K562 (cell line): ENCODE results near the gene MRPS30. TPM values are rescaled to one million over a fixed set of nuclear protein-coding genes. Genes with fewer than 3 reads are reported as not detected.
A peak's percentile ranks its signal among the peaks of the same experiment; 100 is the strongest.

Experiments used
- BRF2 ChIP-seq: IDR thresholded peaks from 3 replicates; pipeline ENCODE4 v1.6.1; 2011; ENCODE audit warnings: borderline replicate concordance, mild to moderate bottlenecking; ENCODE audit not compliant: insufficient read length, insufficient read depth
- C11orf30 ChIP-seq: fragments of 450-650 bp; IDR thresholded peaks from 2 replicates; pipeline ENCODE4 v1.6.1; 2016; ENCODE audit warnings: low read depth, mild to moderate bottlenecking
- CAMTA2 ChIP-seq: fragments of 250-450 bp; sonication (Bioruptor Pico); conservative IDR thresholded peaks from 2 replicates; pipeline ENCODE4 v1.5.1; 2022
- CBX1 ChIP-seq: sonication (generic); IDR thresholded peaks from 2 replicates; pipeline ENCODE4 v1.6.1; 2016; ENCODE audit warnings: antibody characterized with exemption, low read depth, mild to moderate bottlenecking
- CREM ChIP-seq: IDR thresholded peaks from 2 replicates; pipeline ENCODE4 v1.6.1; 2014; ENCODE audit warnings: antibody characterized with exemption, low read depth
- E2F3 ChIP-seq: fragments of 250-450 bp; sonication (Bioruptor Pico); IDR thresholded peaks from 2 replicates; pipeline ENCODE4 v1.4.0; 2020; ENCODE audit warnings: mild to moderate bottlenecking
- ETV5 ChIP-seq: sonication (generic); formaldehyde crosslinking; IDR thresholded peaks from 2 replicates; pipeline ENCODE4 v1.4.0; 2020; ENCODE audit warnings: low read depth, mild to moderate bottlenecking, missing genetic modification reagents
- FOXK2 ChIP-seq, 2 experiments: fragments of 450-650 bp; IDR thresholded peaks in 1 of 2; conservative IDR thresholded peaks in 1 of 2; 2 replicates each; pipeline ENCODE4 v1.6.1; 2016; ENCODE audit warnings: low read depth in 2 of 2, mild to moderate bottlenecking in 1 of 2
- FUS ChIP-seq: fragments of 200-400 bp; formaldehyde crosslinking; optimal IDR thresholded peaks from 2 replicates; pipeline ENCODE3; 2017; ENCODE audit warnings: low read depth, low read length
- HMBOX1 ChIP-seq: sonication (generic); IDR thresholded peaks from 2 replicates; pipeline ENCODE4 v1.6.1; 2016
- NEUROD1 ChIP-seq: fragments of 150-350 bp; IDR thresholded peaks from 2 replicates; pipeline ENCODE4 v1.6.1; 2014; ENCODE audit warnings: borderline replicate concordance, low read length, low read depth; ENCODE audit not compliant: partially characterized antibody
- POLR2H ChIP-seq: IDR thresholded peaks from 2 replicates; pipeline ENCODE4 v1.6.1; 2016; ENCODE audit warnings: missing genetic modification characterization, low read depth, mild to moderate bottlenecking, control low read depth, missing compliant biosample characterization, moderate library complexity
- RUNX1 ChIP-seq: sonication (generic); IDR thresholded peaks from 2 replicates; pipeline ENCODE4 v1.6.1; 2016; ENCODE audit warnings: antibody characterized with exemption, low read depth
- SMAD4 ChIP-seq: fragments of 250-450 bp; sonication (Bioruptor Pico); conservative IDR thresholded peaks from 2 replicates; pipeline ENCODE4 v1.8.0; 2021; ENCODE audit warnings: inconsistent platforms, mild to moderate bottlenecking, moderate library complexity
- SRSF7 ChIP-seq: fragments of 200-400 bp; formaldehyde crosslinking; optimal IDR thresholded peaks from 2 replicates; pipeline ENCODE3; 2017; ENCODE audit warnings: mild to moderate bottlenecking, low read depth, low read length
- TRIM24 ChIP-seq, 2 experiments: fragments of 450-650 bp; IDR thresholded peaks; 2 replicates each; pipeline ENCODE4 v1.6.1; 2016
- ZBTB49 ChIP-seq: sonication (generic); formaldehyde crosslinking; IDR thresholded peaks from 2 replicates; pipeline ENCODE4 v1.8.0; 2022; ENCODE audit warnings: missing genetic modification reagents, mild to moderate bottlenecking, borderline replicate concordance
- ZNF282 ChIP-seq: sonication (generic); formaldehyde crosslinking; IDR thresholded peaks from 2 replicates; pipeline ENCODE4 v1.8.1; 2023; ENCODE audit warnings: missing genetic modification reagents
- ZNF699 ChIP-seq: fragments of 250-450 bp; sonication (Bioruptor Pico); IDR thresholded peaks from 2 replicates; pipeline ENCODE4 v1.8.0; 2021; ENCODE audit warnings: mild to moderate bottlenecking, moderate library complexity; ENCODE audit not compliant: insufficient replicate concordance
- ZNF79 ChIP-seq: fragments of 250-450 bp; sonication (Bioruptor Pico); IDR thresholded peaks from 2 replicates; pipeline ENCODE4 v1.4.0; 2020; ENCODE audit warnings: low read depth, mild to moderate bottlenecking, moderate library complexity
- polyA plus RNA-seq, 8 experiments: library from polyadenylated mRNA; depleted of rRNA in 4 of 8; stranded (reverse) in 5 of 8; unstranded in 3 of 8; fragments of >200 nt; fragmentation: Nextera tagmentation in 2 of 8; fragmentation: Illumina TruSeq in 1 of 8; extraction: Ambion mirVana in 2 of 8; extraction: Trizol in 1 of 8; gene quantifications; 2 replicates each; pipeline versions ENCODE4 v1.2.1 to v1.2.3, GENCODE V29; 2011 to 2014; ENCODE audit warnings: inconsistent platforms in 1 of 8, missing spikeins in 1 of 8
- total RNA-seq, 7 experiments: library from RNA; depleted of rRNA in 6 of 7; stranded (reverse); fragments of >200 nt in 6 of 7; fragmentation: Illumina TruSeq in 2 of 7; extraction: Trizol in 2 of 7; gene quantifications; 2 replicates each; pipeline versions ENCODE4 v1.2.1 to v1.2.3, GENCODE V29; 2011 to 2021; ENCODE audit warnings: low replicate concordance in 1 of 7
- TF ChIP-seq, protein P1 (sequence below): fragments of 450-650 bp; formaldehyde crosslinking; IDR thresholded peaks from 2 replicates; pipeline ENCODE4 v1.4.0; 2022; ENCODE audit warnings: mild to moderate bottlenecking, moderate library complexity
- TF ChIP-seq, protein P2 (sequence below), 2 experiments: fragments of 250-450 bp in 1 of 2; fragments of 450-650 bp in 1 of 2; sonication (Bioruptor Pico) in 1 of 2; IDR thresholded peaks; 2 replicates each; pipeline versions ENCODE4 v1.6.1 to v1.8.0; 2016 to 2021; ENCODE audit warnings: mild to moderate bottlenecking in 2 of 2, moderate library complexity in 2 of 2, missing compliant biosample characterization in 1 of 2, missing genetic modification characterization in 1 of 2

The MRPS30 gene
- total and polyA plus RNA-seq, 9 of the 15 experiments (the other 6 are each of a cell fraction or from before 2014, with no cell fraction given): 24.3 to 145 (median 114) TPM

- TF ChIP-seq, protein P1, sequence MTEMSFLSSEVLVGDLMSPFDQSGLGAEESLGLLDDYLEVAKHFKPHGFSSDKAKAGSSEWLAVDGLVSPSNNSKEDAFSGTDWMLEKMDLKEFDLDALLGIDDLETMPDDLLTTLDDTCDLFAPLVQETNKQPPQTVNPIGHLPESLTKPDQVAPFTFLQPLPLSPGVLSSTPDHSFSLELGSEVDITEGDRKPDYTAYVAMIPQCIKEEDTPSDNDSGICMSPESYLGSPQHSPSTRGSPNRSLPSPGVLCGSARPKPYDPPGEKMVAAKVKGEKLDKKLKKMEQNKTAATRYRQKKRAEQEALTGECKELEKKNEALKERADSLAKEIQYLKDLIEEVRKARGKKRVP: peak; percentile 97
- TF ChIP-seq ZNF79 (CRISPR knock-in tag): no peak
- TF ChIP-seq SRSF7: no peak
- no peak for TF ChIP-seq CAMTA2
- peak; percentile 46; the same call in 1 of the 2 replicates for TF ChIP-seq ETV5 (CRISPR knock-in tag)
- peak; percentile 52 to 63; a peak in 3 of 4 replicates for TF ChIP-seq FOXK2 (conservative IDR thresholded peaks at IDR 0.05 in 1 of 2, IDR thresholded peaks at IDR 0.05 in 1 of 2; ENCODE audit: low read depth in 2 of 2)
- TF ChIP-seq ZBTB49: no peak
- no peak for TF ChIP-seq RUNX1
- peak; percentile 95 for TF ChIP-seq C11orf30
- TF ChIP-seq, protein P2, sequence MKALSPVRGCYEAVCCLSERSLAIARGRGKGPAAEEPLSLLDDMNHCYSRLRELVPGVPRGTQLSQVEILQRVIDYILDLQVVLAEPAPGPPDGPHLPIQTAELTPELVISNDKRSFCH (CRISPR knock-in tag; IDR thresholded peaks at IDR 0.05): no peak
- TF ChIP-seq, protein P2 (tag; IDR thresholded peaks at IDR 0.05): 0 out of 2 replicates have a peak, but pooled peaks have one; percentile 80
- TF ChIP-seq ZNF699 (CRISPR knock-in tag): no peak
- peak; percentile 91 for TF ChIP-seq CREM
- no peak for TF ChIP-seq FUS
- TF ChIP-seq TRIM24 (IDR thresholded peaks at IDR 0.05): peak in 1 of 2 experiments; percentile 27; a peak in 1 of 4 replicates
- no peak for TF ChIP-seq SMAD4 (CRISPR knock-in tag)
- peak; percentile 60 for TF ChIP-seq NEUROD1
- no peak for TF ChIP-seq ZNF282
- TF ChIP-seq E2F3: no peak
- TF ChIP-seq HMBOX1: peak; percentile 28; the same call in 1 of the 2 replicates
- TF ChIP-seq CBX1: peak; percentile 95; the same call in 1 of the 2 replicates
- no peak for TF ChIP-seq BRF2
- TF ChIP-seq POLR2H (tag): peak; percentile 71
Measured at GRCh38 chr5:44808435-44809214, at the start of gene MRPS30 (continued).
